GM18502 (cell line): ENCODE results near the gene VAPB.

Experiments used
- ATAC-seq: cut with Tn5 transposase; IDR thresholded peaks from one replicate; pipeline ENCODE4 v1.9.1; 2021; ENCODE audit warnings: mild to moderate bottlenecking; ENCODE audit not compliant: unreplicated experiment, poor library complexity

VAPB gene

DNA sequence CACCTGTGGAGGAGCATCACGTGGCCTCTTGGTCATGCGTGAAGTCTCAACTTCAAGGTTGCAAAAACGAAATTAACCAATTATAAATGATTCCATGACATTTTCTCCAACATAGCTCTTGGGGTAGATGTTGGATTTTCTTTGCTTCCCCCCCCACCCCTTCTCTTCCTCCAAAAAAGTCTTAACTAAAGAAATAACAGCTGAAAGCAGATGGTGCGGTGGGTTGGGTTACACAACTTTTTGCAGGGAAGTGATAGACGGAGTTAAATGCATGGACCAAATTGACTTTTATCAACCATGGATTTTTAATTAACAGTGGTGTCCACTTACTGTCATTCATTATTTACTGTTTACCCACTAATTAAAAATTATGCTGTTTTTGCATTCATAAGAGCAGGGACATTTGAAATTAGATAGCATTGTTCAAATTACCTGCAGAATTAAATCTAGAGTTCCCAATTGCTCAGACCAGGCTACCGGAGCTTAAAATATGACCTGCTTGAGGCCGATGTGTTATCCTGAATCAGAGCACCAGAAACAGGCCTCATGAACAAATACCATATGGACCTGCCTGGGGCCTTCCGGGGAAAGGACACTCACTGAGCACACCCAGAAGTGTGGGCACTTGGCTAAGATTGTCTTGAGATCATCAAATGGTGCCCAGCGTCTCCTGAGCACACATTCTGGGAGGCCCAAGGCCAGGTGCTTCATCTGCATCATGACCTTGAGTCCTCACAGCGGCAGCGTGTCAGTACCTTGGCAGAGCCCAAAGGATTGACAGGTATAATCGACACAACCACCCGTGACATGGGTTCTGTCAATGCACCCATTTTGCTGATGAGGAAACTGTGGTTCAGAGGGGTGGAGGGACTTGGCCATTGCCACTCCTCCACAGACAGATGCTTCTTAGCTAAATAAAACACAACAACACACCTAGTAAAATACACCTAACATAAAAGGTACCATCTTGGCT lies 84.7 kb downstream of the VAPB start:
- no peak for ATAC-seq

DNA sequence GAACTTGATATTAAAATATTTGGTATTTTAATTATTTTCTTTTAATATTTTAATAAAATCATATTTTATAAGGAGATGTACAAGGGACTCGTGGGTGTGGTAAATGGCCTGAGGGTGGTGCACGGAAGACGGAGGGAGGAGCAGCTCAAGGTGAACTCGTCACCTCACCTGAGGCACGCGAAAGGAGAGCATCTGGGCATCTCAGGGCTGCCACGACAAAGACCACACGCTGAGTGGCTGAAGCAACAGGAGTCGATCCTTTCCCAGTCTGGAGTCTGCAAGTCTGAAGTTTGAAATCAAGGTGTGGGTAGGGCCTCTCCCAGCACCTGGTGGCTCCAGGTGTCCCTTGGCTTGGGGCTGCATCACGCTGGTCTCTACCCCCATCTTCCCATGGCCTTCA lies 86.4 kb downstream of the VAPB start:
- ATAC-seq, result no peak

- ATAC-seq, result no peak
Observed at GRCh38 chr20:58478141-58478805, 89.2 kb downstream of the VAPB start.

DNA sequence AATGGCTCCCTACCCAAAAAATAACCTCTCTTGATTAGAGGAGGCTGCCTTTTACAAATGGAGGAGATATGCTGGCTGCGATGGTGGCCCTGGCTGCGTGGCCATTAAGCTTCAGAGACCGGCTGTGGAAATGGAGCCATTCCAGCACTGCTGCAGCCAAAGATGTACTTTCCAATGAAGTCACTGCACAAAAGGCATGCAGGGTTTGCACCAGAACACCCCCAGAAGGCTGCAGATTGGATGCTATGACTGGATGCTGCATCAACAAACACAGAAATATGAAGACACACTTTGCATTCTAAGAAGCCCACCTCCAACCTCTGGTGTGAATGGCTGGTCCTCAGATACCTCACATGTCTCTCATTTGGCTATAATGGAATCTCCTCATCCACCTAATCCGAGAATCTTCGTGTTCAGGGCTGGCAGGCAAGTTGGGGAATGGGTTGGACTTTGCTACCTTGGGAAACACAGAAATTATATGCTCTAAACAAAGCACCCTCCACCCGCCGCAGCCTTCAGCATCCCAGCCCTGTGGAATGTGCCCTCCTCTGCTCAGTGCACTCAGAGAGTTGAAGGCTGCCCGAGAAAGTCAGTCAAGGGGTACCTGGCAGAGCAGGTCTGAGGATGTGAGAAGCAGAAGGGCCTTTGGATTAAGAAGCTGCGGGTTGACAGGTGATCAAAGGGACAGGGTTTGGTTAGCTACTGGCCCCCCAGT lies 90.9 kb downstream of the VAPB start:
- no peak for ATAC-seq

DNA sequence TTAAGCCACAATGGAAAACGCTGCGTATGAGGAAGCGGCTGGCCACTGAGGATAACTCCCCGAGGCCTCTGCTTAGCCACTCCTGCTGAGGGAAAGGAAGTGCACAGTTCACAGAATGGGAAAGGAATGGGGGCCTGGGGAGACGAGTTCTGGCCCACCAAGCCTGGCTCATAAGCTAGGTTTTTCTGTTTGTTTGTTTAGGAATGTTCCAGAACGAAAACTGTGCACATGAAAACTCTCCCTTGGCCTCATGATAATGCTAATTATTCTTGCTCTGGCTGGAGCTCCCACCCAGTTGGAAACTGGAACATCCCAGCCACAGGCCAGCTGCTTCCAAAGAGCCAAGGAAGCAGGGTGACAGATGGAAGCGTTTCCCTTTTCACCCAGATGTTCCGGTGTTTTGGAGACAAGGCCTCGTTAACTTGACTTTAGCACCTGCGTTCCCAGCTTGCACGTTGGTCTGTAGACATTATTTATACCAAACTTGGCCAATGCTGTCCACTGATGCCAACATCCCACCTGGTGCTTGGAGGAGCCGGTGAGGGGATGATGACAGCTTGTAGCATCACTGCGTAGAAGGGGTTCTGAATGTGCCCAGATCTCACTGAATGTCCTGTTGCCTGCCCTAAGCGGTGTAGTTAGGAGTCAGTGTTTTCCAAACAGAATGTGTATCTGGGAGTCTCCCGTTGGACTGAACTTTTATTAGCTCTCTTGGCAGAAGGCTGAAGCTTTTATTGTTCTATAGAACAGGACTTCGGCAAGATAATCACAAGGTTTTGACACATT lies 91.7 kb downstream of the VAPB start:
- ATAC-seq, result no peak

- no peak for ATAC-seq
Observed at GRCh38 chr20:58481481-58482021, 92.5 kb downstream of the VAPB start.

- no peak for ATAC-seq
Observed at GRCh38 chr20:58482416-58482815, 93.4 kb downstream of the VAPB start.

GRCh38 chr20:58483051-58483450 lies 94.0 kb downstream of the VAPB start:
- no peak for ATAC-seq

- no peak for ATAC-seq
Observed at GRCh38 chr20:58483470-58483869, 94.4 kb downstream of the VAPB start.

- ATAC-seq, result no peak
Observed at GRCh38 chr20:58485393-58485792, 96.4 kb downstream of the VAPB start.

- ATAC-seq, result no peak
Observed at GRCh38 chr20:58486207-58486606, 97.2 kb downstream of the VAPB start.

GRCh38 chr20:58492074-58492718 lies 103.2 kb downstream of the VAPB start:
- ATAC-seq, result no peak

- no peak for ATAC-seq
Observed at GRCh38 chr20:58492795-58493524, 103.9 kb downstream of the VAPB start.

DNA sequence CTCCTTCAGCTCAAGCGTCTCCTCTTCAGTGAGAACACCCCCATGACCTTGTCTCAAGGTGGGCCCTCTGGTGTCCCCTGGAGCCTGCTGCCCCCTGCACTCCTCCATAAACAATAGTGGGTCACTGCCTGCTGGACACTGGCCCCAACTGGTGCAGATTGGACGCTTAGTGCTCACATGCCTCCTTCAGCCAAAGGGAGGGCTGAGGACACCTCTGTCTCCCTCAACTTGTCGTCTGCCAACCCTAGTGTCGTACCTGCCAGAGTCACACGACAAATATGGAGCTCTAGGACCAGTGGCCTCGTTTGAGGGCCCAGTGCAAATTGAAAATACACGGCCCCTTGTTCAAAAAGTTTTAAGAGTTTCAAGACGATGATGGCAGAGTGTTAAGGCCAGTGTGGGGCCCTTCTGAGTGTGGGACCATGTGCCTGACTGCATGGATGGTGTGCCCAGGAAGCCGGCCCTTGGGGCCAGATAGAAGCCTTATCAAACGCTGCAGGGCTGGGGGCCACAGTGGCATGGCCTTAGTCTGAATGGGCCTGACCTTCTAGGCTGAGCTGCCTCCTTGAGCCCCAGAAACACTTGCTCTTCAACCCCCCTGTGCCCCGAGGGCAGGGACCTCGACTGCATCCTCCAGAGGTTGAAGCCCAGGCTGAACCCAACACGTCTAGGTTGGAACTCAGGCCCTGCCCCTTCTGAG lies 106.0 kb downstream of the VAPB start:
- no peak for ATAC-seq

- ATAC-seq, result no peak
Observed at GRCh38 chr20:58495623-58496428, 106.8 kb downstream of the VAPB start.

GRCh38 chr20:58496429-58496769 lies 107.4 kb downstream of the VAPB start:
- no peak for ATAC-seq

GRCh38 chr20:58497076-58497641 lies 108.1 kb downstream of the VAPB start:
- ATAC-seq, result no peak
